Testis (tissue), 3 donors: ENCODE measurements around the gene RBX1. TPM values are rescaled to one million over a fixed set of nuclear protein-coding genes. Genes with fewer than 3 reads are reported as not detected.

Source experiments
- DNase-seq: peaks from one replicate; pipeline ENCODE4 v3.0.0-alpha.2; 2019
- H3K27ac ChIP-seq, 2 donors: fragments of 200-600 bp; sonication (generic); one replicate each; pipeline ENCODE4 v1.5.1; 2019
- H3K27me3 ChIP-seq: fragments of 200-600 bp; sonication (generic); one replicate; pipeline ENCODE4 v1.5.1; 2019
- H3K36me3 ChIP-seq: fragments of 200-600 bp; sonication (generic); one replicate; pipeline ENCODE4 v1.5.1; 2017; ENCODE audit warnings: low read depth; ENCODE audit errors: missing control alignments
- H3K4me1 ChIP-seq: fragments of 200-600 bp; sonication (generic); one replicate; pipeline ENCODE4 v1.5.1; 2019
- H3K4me3 ChIP-seq, 2 donors: fragments of 200-600 bp; sonication (generic); one replicate each; pipeline ENCODE4 v1.5.1; 2017 to 2019
- H3K9me3 ChIP-seq: fragments of 200-600 bp; sonication (generic); one replicate; pipeline ENCODE4 v1.5.1; 2017
- POLR2A ChIP-seq: fragments of 450-650 bp; IDR thresholded peaks from one replicate; pipeline ENCODE4 v1.6.1; 2017; ENCODE audit warnings: antibody characterized with exemption, mild to moderate bottlenecking, moderate library complexity
- WGBS, 2 donors: methylation state at CpG; one replicate each; pipeline ENCODE4 v1.1.5; 2018; 5-methylcytosine and 5-hydroxymethylcytosine counted together
- intact Hi-C: fragments of 100-400 bp; cut with DNase I; formaldehyde crosslinking; loops from one replicate; pipeline ENCODE4 v1.15.1; 2023; ENCODE audit warnings: low total_unique reads
- polyA plus RNA-seq: library from polyadenylated mRNA; stranded (reverse); fragments of 350-450 nt; fragmentation: Illumina TruSeq; extraction: RNeasy Lipid Tissue Mini Kit (QIAGEN cat#74804); gene quantifications from one replicate; pipeline ENCODE4 v1.2.3, GENCODE V29; 2014; ENCODE audit warnings: low read depth, low replicate concordance; ENCODE audit not compliant: insufficient read depth
- total RNA-seq, 2 donors: library from RNA; depleted of rRNA; stranded (reverse); fragments of >200 nt; gene quantifications; one replicate each; pipeline ENCODE4 v1.2.3, GENCODE V29; 2016
- TF ChIP-seq, protein P1 (sequence below), 3 experiments: fragments of 450-650 bp in 2 of 3; fragments of 200-600 bp in 1 of 3; sonication (generic) in 1 of 3; IDR thresholded peaks; one replicate each; pipeline ENCODE4 v1.5.1; 2016 to 2019; ENCODE audit warnings: antibody characterized with exemption in 3 of 3, mild to moderate bottlenecking in 2 of 3, moderate library complexity in 1 of 3

The RBX1 gene
- total and polyA plus RNA-seq, 3 donors from 2014 or later, result 44.3 to 47.1 (median 45.2) TPM

- no peak overlapping the region for H3K27ac ChIP-seq
- no peaks in the 10 kb centered on the region for H3K36me3 ChIP-seq
- intact Hi-C loops, result no loop called here
- no peak for DNase-seq
- H3K4me3 ChIP-seq, result no peak overlapping the region
- WGBS, 2 donors, result 86 to 95% methylated on average over 17 to 18 of the region's 18 CpGs
- TF ChIP-seq POLR2A, result no peak
- TF ChIP-seq, protein P1, sequence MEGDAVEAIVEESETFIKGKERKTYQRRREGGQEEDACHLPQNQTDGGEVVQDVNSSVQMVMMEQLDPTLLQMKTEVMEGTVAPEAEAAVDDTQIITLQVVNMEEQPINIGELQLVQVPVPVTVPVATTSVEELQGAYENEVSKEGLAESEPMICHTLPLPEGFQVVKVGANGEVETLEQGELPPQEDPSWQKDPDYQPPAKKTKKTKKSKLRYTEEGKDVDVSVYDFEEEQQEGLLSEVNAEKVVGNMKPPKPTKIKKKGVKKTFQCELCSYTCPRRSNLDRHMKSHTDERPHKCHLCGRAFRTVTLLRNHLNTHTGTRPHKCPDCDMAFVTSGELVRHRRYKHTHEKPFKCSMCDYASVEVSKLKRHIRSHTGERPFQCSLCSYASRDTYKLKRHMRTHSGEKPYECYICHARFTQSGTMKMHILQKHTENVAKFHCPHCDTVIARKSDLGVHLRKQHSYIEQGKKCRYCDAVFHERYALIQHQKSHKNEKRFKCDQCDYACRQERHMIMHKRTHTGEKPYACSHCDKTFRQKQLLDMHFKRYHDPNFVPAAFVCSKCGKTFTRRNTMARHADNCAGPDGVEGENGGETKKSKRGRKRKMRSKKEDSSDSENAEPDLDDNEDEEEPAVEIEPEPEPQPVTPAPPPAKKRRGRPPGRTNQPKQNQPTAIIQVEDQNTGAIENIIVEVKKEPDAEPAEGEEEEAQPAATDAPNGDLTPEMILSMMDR (IDR thresholded peaks at IDR 0.05), result no peak
- no peaks in the 10 kb centered on the region for H3K9me3 ChIP-seq
- peaks cover 2% of the 10 kb centered on the region for H3K4me1 ChIP-seq
- H3K27me3 ChIP-seq, result no peaks in the 10 kb centered on the region
Observed at GRCh38 chr22:40976866-40977700, 25.9 kb downstream of the RBX1 start.

DNA sequence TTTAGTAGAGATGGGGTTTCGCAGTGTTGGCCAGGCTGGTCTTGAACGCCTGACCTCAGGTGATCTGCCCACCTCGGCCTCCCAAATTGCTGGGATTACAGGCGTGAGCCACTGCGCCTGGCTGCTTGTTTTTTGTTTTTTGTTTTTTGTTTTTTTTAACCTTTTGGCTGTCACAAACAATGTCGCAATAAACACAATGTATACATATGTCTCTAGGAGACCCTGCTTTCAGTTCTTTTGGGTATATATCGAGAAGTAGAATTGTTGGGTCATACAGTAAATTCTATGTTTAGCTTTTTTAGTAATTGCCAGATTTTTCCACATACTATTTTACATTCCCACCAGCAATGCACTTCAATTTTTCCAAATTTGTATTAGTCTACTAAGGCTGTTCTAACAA lies 28.0 kb downstream of the RBX1 start:
- Histone ChIP-seq H3K9me3 (no peaks in the 10 kb centered on the region), H3K27me3 (no peaks in the 10 kb centered on the region), H3K4me3 (no peak overlapping the region), H3K4me1 (peaks cover 2% of the 10 kb centered on the region), H3K27ac (no peak overlapping the region), H3K36me3 (no peaks in the 10 kb centered on the region)
- no peak for DNase-seq
- intact Hi-C loops, result no loop called here
- TF ChIP-seq POLR2A, result no peak
- TF ChIP-seq, protein P1 (IDR thresholded peaks at IDR 0.05), result no peak
- 93 to 94% methylated on average over 7 of the region's 7 CpGs for WGBS, 2 donors

GRCh38 chr22:40979871-40980270 lies 28.7 kb downstream of the RBX1 start:
- no peak overlapping the region for H3K27ac ChIP-seq

GRCh38 chr22:40982482-40983385 lies 31.6 kb downstream of the RBX1 start:
- no peak overlapping the region for H3K4me3 ChIP-seq
- H3K36me3 ChIP-seq, result no peaks in the 10 kb centered on the region
- WGBS, 2 donors, result 83 to 84% methylated on average over 21 of the region's 21 CpGs
- H3K27me3 ChIP-seq, result no peaks in the 10 kb centered on the region
- no peaks in the 10 kb centered on the region for H3K9me3 ChIP-seq
- TF ChIP-seq, protein P1 (IDR thresholded peaks at IDR 0.05), result no peak
- TF ChIP-seq POLR2A, result no peak
- DNase-seq, result no peak
- intact Hi-C loops, result no loop called here
- no peaks in the 10 kb centered on the region for H3K4me1 ChIP-seq
- no peak overlapping the region for H3K27ac ChIP-seq

More at GRCh38 chr22:40979871-40980270, 28.7 kb downstream of the RBX1 start:
- H3K36me3 ChIP-seq, result no peaks in the 10 kb centered on the region
- DNase-seq, result no peak
- H3K9me3 ChIP-seq, result no peaks in the 10 kb centered on the region
- H3K4me3 ChIP-seq, result no peak overlapping the region
- peaks cover 2% of the 10 kb centered on the region for H3K4me1 ChIP-seq
- TF ChIP-seq, protein P1 (IDR thresholded peaks at IDR 0.05), result no peak
- no peak for TF ChIP-seq POLR2A
- intact Hi-C loops, result no loop called here
- WGBS, 2 donors, result 88 to 91% methylated on average over 8 of the region's 8 CpGs
- H3K27me3 ChIP-seq, result no peaks in the 10 kb centered on the region
